ENCODE results near the gene MXD1. TPM values are rescaled to one million over a fixed set of nuclear protein-coding genes. Genes with fewer than 3 reads are reported as not detected.
A peak's percentile ranks its signal among the peaks of the same experiment; 100 is the strongest.

The MXD1 gene
- total RNA-seq, 1 donor, result 5.2 TPM

DNA sequence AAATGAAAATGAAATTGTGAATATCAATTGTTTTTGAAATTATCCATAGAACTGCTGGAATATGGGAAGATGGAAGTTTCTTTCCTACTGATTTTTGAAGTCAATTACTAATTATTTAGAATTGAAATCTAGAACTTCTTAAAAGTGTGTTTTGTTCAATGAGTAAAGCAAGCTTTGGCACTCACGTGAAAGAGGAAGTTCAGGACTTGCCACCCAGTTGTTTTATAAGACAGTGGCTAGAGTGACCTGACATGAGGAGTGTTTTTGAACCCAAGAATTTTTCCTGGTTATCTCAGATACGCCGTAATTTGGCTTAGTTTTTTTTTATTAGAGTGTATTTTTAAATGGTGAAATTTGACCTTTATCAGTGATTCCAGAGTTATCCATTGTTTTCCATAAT is 3.5 kb downstream of the MXD1 start:
- H3K4me3 ChIP-seq (ENCODE audit: low read depth, low read length), result no peak overlapping the region
- no peak for DNase-seq (ENCODE audit: low read depth)
- TF ChIP-seq, protein P1, sequence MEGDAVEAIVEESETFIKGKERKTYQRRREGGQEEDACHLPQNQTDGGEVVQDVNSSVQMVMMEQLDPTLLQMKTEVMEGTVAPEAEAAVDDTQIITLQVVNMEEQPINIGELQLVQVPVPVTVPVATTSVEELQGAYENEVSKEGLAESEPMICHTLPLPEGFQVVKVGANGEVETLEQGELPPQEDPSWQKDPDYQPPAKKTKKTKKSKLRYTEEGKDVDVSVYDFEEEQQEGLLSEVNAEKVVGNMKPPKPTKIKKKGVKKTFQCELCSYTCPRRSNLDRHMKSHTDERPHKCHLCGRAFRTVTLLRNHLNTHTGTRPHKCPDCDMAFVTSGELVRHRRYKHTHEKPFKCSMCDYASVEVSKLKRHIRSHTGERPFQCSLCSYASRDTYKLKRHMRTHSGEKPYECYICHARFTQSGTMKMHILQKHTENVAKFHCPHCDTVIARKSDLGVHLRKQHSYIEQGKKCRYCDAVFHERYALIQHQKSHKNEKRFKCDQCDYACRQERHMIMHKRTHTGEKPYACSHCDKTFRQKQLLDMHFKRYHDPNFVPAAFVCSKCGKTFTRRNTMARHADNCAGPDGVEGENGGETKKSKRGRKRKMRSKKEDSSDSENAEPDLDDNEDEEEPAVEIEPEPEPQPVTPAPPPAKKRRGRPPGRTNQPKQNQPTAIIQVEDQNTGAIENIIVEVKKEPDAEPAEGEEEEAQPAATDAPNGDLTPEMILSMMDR (IDR thresholded peaks at IDR 0.05; ENCODE audit: insufficient read depth, low read depth, low read length), result no peak

DNA sequence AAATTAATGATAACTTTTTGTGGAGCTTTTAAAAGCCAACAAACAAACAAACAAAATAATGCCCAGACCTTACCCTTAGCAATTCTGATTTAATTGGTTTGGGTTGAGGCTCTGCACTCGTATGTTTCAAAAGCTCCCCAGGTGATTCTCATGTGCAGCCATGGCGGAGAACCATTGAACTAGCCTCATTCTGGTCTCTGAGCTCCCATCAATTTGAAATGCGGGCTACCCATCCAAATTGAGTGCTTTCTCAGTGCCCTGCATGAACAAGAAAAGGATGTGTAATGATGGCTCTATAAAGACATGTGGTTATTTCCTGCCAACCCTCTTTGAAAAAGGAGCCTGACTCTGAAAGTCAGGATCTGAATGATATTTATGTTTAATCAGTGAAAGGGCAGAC is 8.2 kb downstream of the MXD1 start:
- TF ChIP-seq, protein P1 (IDR thresholded peaks at IDR 0.05; ENCODE audit: insufficient read depth, low read depth, low read length), result no peak
- no peak for DNase-seq (ENCODE audit: low read depth)
- no peak overlapping the region for H3K4me3 ChIP-seq (ENCODE audit: low read depth, low read length)

DNA sequence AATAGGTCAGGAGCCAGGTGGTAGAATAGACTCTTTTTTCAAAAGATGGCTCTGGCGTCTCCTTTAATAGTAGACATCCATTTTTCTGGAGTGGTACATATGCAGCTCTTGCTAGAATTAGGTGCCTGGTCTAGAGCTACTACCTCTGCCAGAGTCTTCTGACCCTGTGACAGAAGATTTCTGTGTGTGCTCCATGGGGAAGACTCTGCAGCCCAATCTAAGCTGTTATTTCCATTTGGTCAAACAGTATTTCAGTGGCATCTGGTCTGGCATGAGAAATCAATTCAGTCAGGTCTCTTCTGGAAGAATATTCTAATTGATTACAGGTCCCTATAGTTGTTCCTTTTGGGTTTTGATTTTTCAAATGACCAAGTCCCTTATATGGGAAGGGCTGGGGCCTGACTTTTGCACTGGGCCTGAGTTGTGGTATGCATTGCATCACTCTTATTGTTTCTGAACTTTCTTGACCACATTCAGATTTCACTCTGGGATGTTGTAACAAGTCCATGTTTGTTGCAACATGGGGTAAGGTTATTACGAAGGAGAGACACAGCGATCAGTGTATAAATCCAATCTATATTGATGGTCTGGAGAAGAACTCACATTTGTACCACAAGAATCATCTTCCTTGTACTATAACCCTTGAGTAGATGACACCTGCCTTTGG is 12.1 kb downstream of the MXD1 start:
- DNase-seq (ENCODE audit: low read depth), result peak; percentile 80
- TF ChIP-seq, protein P1 (IDR thresholded peaks at IDR 0.05; ENCODE audit: insufficient read depth, low read depth, low read length), result no peak
- H3K4me3 ChIP-seq (ENCODE audit: low read depth, low read length), result no peak overlapping the region

DNA sequence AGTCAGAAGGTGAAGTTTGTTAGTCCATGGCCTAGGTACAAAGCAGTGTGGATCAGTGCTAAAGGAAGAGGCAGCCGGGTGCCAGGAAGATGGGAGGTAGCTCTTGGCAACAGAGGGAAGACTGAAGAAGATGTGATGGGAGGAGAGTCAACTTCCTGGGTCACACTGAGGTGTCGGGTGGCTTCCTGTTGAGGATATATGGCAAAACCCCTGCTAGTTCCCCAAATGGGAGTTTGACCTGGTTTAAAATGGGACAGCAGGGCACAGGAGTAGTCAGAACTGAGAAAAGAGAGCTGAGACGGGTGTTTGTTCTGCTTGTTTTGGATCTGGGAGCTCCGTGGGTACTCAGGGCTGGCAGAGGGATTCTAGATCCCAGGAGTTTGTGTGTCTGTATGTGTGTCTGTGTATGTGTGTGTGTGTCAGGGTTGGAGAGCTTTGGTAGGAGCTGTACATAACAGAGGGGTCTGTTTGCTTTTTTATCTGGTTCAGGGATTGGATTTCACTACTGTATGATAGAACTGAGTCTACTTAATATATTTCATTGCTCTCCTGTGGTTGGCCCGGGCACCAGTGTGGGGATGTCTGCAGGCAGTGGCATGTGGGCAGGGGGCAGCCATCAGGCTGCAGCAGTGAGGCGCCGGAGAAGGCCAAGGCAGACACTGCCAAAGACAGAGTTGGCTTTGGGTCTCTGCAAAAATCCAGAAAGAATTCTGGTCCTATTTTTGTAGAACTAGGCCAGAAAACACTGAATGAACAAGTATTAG is 17.1 kb downstream of the MXD1 start:
- H3K4me3 ChIP-seq (ENCODE audit: low read depth, low read length), result no peak overlapping the region
- TF ChIP-seq, protein P1 (IDR thresholded peaks at IDR 0.05; ENCODE audit: insufficient read depth, low read depth, low read length), result no peak
- DNase-seq (ENCODE audit: low read depth), result no peak

DNA sequence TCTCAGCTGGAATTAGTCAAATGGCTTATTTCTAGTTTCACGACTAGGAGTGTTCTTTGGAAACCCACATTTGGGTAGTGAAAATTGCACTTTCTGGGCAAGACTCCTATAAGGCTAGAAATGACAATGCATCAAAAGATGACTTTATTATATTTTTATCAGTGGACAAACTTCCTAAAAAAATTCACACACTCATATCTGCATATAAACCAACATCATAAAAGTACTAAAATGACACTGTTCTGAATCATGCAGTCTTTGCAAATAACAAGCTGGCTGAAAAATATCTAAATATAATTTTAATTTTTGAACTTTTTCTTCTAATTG is 17.6 kb downstream of the MXD1 start:
- TF ChIP-seq, protein P1 (IDR thresholded peaks at IDR 0.05; ENCODE audit: insufficient read depth, low read depth, low read length), result no peak
- DNase-seq (ENCODE audit: low read depth), result no peak
- H3K4me3 ChIP-seq (ENCODE audit: low read depth, low read length), result no peak overlapping the region

DNA sequence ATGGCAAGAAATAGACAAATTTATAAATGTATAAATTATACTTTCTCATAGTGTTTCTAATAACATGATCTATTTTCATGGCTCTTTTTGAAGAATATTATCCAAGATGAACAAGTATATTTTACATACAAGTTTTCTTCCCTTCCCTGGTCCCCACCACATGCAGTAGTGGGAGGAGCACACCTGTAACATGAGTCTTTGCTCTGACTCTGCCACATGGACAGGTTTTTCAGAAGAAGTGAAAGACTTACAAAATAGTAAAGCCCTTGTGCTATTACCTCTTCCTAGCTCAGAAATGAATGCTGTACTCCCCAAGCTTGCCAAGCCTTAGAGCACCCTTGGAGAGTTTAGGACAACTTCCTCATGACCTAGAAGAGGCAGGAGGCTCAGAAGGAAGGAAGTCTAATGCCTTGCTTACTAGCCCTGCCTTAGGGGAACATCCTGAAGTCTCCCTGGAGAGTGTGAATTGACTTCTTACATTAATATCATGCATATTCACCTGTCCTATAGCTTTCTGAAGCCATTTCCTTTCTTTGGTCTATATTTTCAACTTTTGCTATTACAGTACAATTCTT is 18.4 kb downstream of the MXD1 start:
- H3K4me3 ChIP-seq (ENCODE audit: low read depth, low read length), result no peak overlapping the region
- TF ChIP-seq, protein P1 (IDR thresholded peaks at IDR 0.05; ENCODE audit: insufficient read depth, low read depth, low read length), result no peak
- no peak for DNase-seq (ENCODE audit: low read depth)
